HG03045 (cell line): Measurements from ENCODE around the gene MTF2.

Experiments used
- ATAC-seq: cut with Tn5 transposase; IDR thresholded peaks from one replicate; pipeline ENCODE4 v1.9.1; 2021; ENCODE audit warnings: mild to moderate bottlenecking, moderate library complexity; ENCODE audit not compliant: unreplicated experiment

MTF2 gene

DNA sequence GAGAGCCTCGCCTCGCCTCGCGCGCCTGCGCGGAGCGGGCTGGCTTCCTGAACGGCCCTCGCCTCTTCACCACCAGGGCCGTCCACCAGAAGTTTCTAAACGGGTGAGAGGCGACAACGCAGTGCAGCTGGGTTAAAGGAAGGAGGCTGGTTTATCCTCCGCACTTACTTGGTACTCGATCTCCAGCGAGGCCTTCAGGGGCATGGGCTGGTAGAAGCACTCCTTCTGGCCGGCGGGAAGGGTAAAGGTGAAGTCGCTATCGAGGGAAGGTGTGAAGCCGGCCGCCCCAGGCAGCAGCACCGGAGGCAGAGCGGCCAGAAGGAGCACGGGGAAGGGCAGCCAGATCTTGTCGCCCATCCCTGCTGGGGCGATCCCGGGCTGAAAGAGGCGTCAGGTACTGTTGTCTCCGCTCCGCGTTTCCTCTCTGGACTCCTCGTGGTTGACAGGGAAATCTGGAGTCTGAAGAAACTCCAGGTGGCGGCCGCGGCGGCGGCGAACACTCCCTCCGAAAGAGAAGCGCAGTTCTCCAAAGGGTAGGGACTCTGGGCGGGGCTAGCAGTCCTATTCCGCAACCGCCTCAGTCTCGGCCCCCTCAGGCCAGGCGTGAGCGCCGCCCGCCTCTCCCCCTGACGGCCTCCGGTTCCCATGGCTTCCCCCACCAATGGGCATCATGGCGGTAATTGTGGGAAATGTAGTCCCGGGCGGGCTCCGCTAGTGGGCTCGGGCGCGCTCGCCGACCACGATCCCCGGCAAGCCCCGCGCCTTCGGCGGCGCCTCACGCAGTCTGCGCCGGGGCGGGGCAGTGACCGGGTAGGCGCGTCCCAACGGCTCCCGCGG, 101.0 kb downstream of the MTF2 start, which contains the start of gene TMED5:
Gene TMED5, minus strand, starts transcription at position 528 of the 837 bp plus-strand sequence. Its CDS starts 171 bp downstream, at position 357.
- ATAC-seq, result peak; percentile 89

DNA sequence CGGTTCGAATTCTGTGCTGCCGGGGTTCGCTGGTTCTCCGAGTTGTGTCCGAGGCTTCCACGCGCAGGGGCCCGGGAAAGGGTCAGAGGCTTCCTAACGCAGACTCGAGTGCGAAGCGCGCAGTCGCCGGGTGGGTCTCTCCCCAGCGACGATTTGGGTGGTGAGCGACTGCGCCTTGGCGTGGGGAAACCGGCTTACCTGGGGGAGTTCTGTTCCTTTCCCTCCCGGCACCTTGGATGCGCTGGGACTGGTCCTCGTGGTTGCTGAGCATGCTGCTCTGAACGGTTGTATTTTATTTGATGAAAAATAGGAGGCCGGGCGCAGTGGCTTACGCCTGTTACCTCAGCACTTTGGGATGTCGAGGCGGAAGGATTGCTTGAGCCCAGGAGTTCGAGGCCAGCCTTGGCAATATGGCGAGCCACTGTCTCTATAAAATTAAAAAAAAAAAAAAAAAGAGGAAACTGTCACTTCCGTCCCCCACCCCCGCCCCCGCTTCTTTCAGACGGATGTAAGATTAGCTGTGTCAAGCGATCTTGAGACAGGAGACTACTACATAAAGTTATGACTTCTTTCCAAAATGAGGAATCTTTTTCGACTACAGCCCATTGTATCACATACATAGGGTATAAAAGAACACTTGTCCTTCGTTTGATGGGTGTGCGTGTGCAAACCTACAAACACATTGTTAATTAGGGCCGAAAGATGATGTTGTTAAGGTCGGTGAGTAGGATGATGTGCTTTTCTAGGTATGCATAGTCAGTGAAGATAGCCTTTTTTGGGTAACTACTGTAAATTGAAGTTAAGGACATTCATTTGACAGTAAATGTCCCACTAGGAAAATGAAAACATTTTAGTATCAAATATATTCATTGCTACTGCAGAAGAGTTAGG, 101.9 kb downstream of the MTF2 start, which contains the start of gene CCDC18:
Gene CCDC18, plus strand, starts transcription at position 2 of the 891 bp plus-strand sequence. CDS start 2,638 bp downstream, outside the sequence.
- ATAC-seq, result peak; percentile 6

GRCh38 chr1:93186667-93187066, 107.6 kb downstream of the MTF2 start:
- ATAC-seq, result no peak
